ENCODE results near the gene JOSD1.
A peak's percentile ranks its signal among the peaks of the same experiment; 100 is the strongest.
"Not testable (repeated sequence)": the region's sequence is repeated elsewhere in the genome, so short reads cannot be mapped to it uniquely, and the experiment has no call there.

Gene JOSD1

DNA sequence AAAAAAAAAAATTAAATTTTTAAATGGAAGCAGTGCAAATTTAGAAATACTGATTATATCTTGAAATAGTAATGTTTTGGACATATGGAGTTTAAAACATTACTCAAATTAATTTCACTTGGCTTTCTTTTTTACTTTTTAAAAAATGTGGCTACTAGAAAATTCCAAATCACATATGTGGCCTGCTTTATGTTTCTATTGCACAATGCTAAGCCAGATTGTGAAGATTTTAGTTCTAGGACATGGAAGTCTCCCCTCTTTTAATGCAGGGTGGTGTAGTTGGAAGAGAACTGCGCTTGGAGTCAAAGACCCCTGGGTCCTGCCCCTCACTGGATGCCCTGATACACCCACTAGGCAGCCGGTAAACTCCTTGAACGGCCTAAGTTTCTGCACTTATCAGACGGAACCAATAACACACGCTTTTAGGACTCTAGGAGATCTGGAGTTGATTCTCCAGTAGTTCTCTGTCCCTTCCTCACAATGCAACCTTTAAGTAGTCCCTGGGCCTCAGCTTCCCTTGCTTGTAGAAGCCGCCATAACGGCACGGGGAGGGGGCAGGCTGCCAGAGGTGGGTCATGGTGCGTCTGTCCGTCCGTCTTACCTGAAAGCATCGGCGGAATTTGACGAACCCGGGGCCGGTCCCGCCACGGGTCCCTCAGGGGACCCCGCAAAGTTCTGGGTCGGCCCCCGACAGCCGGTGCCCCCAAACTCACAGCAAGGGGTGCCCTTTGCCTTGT is 45.1 kb downstream of the JOSD1 start:
- TF ChIP-seq, protein P1, sequence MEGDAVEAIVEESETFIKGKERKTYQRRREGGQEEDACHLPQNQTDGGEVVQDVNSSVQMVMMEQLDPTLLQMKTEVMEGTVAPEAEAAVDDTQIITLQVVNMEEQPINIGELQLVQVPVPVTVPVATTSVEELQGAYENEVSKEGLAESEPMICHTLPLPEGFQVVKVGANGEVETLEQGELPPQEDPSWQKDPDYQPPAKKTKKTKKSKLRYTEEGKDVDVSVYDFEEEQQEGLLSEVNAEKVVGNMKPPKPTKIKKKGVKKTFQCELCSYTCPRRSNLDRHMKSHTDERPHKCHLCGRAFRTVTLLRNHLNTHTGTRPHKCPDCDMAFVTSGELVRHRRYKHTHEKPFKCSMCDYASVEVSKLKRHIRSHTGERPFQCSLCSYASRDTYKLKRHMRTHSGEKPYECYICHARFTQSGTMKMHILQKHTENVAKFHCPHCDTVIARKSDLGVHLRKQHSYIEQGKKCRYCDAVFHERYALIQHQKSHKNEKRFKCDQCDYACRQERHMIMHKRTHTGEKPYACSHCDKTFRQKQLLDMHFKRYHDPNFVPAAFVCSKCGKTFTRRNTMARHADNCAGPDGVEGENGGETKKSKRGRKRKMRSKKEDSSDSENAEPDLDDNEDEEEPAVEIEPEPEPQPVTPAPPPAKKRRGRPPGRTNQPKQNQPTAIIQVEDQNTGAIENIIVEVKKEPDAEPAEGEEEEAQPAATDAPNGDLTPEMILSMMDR (IDR thresholded peaks at IDR 0.05; ENCODE audit: low read depth, low read length) = no peak
- Histone ChIP-seq H3K9me3 (no peaks in the 10 kb centered on the region), H3K4me3 (ENCODE audit: low read depth, low read length) (peak overlapping the region; percentile 95), H3K27me3 (no peaks in the 10 kb centered on the region), H3K36me3 (no peaks in the 10 kb centered on the region), H3K4me1 (no peaks in the 10 kb centered on the region)
- peak; percentile 21 for DNase-seq

DNA sequence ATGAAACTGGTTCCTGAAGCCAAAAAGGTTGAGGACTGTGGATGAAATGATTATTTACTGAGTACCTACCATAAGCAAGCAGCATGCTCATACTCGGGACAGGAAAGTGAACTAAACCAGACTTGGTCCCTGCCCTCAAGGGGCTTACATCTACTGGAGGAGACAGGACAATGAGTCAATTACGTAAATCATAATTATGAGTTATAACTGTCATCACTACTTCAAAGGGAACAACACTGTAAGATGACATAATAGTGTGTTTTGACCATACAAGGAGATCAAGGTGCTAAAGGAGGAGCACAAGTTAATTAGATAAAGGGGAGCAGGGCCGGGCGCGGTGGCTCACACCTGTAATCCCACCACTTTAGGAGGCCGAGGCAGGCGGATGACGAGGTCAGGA is 47.0 kb downstream of the JOSD1 start:
- TF ChIP-seq, protein P1 (IDR thresholded peaks at IDR 0.05; ENCODE audit: low read depth, low read length) = no peak
- DNase-seq = no peak
- H3K36me3 ChIP-seq = no peaks in the 10 kb centered on the region
- H3K4me1 ChIP-seq = no peaks in the 10 kb centered on the region
- H3K4me3 ChIP-seq (ENCODE audit: low read depth, low read length) = no peak overlapping the region
- H3K9me3 ChIP-seq = no peaks in the 10 kb centered on the region
- no peaks in the 10 kb centered on the region for H3K27me3 ChIP-seq

DNA sequence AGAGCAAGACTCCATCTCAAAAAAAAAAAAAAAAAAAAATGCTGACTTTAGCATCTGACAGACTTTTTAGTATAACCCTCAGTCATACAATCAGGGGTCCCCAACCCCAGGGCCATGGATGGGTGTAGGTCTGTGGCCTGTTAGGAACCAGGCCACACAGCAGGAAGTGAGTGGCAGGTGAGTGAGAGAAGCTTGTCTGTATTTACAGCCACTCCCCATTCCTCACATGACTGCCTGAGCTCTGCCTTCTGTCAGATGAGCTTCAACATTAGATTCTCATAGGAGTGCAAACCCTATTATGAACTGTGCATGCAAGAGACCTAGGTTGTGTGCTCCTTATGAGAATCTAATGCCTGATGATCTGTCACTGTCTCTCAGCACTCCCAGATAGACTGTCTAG is 47.9 kb downstream of the JOSD1 start:
- H3K9me3 ChIP-seq = no peaks in the 10 kb centered on the region
- H3K27me3 ChIP-seq = no peaks in the 10 kb centered on the region
- DNase-seq = no peak
- H3K4me3 ChIP-seq (ENCODE audit: low read depth, low read length) = no peak overlapping the region
- no peaks in the 10 kb centered on the region for H3K4me1 ChIP-seq
- TF ChIP-seq, protein P1 (IDR thresholded peaks at IDR 0.05; ENCODE audit: low read depth, low read length) = no peak
- no peaks in the 10 kb centered on the region for H3K36me3 ChIP-seq

DNA sequence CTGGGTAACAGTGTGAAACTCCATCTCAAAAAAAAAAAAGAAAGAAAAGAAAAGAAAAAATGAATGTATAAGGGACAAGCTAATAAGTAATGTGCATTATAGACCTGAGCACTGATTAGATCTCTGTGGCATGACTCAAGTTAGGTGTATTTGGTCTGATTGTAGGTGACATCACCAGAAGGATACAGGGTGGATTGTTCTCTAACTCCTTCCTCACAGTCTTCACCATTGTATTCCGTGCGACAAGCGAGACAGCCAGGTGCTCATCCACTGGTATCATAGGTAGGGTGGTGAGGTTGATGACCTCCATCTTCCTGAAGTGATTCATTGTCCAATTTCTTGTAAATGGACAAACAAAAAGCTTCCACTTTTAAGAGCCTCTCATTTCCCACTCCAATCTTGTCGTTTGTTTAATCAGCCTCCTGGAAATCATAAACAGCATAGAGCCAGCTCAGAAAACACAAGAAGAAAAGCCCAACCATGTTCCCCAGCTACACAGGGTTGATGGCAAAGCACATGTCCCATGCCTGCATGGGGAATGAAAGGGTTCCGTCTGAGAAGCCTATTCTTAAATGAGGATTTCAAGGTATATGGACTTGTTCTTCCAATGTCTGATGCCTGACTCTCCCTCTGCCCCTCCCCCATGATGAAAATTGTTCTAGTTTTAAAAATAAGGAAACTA is 50.8 kb downstream of the JOSD1 start:
- DNase-seq = no peak
- TF ChIP-seq, protein P1 (IDR thresholded peaks at IDR 0.05; ENCODE audit: low read depth, low read length) = no peak

DNA sequence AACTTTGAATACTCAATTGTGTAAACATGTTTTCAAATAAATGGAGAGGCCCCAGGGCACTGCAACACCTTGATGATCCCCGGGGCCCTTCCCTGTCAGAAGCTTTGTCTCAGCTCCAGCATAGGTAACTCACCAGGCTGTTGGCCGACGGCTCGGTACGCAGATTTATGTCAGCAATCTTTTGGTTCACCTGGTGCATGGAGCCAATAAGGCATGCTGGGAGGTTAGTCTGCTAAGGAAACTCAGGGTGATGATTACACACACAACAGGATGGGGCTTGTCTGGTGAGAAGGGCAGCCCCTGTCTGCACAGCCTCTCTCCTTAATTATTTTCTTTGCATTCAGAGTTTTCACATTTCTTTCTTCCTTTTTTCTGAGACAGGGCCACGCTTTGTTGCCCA is 55.3 kb downstream of the JOSD1 start:
- TF ChIP-seq, protein P1 (IDR thresholded peaks at IDR 0.05; ENCODE audit: low read depth, low read length) = no peak
- Histone ChIP-seq H3K4me3 (ENCODE audit: low read depth, low read length) (no peak overlapping the region), H3K9me3 (no peaks in the 10 kb centered on the region; the same call in 1 of the 2 replicates), H3K36me3 (0 out of 2 replicates have a peak, but pooled peaks cover 3% of the 10 kb centered on the region), H3K27me3 (no peaks in the 10 kb centered on the region), H3K4me1 (no peaks in the 10 kb centered on the region)
- DNase-seq = no peak

More for the DNA sequence above, 50.8 kb downstream of the JOSD1 start:
- H3K9me3 ChIP-seq = no peaks in the 10 kb centered on the region
- no peaks in the 10 kb centered on the region for H3K4me1 ChIP-seq
- H3K4me3 ChIP-seq (ENCODE audit: low read depth, low read length) = no peak overlapping the region
- H3K36me3 ChIP-seq = 0 out of 2 replicates have a peak, but pooled peaks cover 3% of the 10 kb centered on the region
- H3K27me3 ChIP-seq = no peaks in the 10 kb centered on the region

DNA sequence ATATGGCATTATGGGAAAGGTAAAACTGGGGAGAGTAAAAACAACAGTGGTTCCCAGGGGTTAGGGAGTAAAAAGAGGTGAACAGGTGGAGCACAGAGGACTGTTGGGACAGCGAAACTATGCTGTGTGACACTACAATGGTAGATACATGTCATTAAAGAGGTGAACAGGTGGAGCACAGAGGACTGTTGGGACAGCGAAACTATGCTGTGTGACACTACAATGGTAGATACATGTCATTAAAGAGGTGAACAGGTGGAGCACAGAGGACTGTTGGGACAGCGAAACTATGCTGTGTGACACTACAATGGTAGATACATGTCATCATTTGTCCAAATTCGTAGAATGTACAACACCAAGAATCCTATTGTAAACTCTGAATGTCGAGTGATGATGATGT is 56.5 kb downstream of the JOSD1 start:
- H3K4me3 ChIP-seq (ENCODE audit: low read depth, low read length); H3K27me3 ChIP-seq; DNase-seq; H3K9me3 ChIP-seq; H3K36me3 ChIP-seq; H3K4me1 ChIP-seq: not testable (repeated sequence)
